Measurements from ENCODE around the gene GOLGB1. TPM values are rescaled to one million over a fixed set of nuclear protein-coding genes. Genes with fewer than 3 reads are reported as not detected.

GOLGB1 gene
- total and polyA plus RNA-seq, 10 of the 15 experiments (the other 5 are each of a cell fraction or from before 2014, with no cell fraction given): 7.4 to 34.5 (median 21.8) TPM

GRCh38 chr3:121662742-121663141 is 86.8 kb downstream of the GOLGB1 start (continued):
- no peak for TF ChIP-seq MLLT1 (IDR thresholded peaks at IDR 0.05)
- TF ChIP-seq SMARCA5 (IDR thresholded peaks at IDR 0.05): no peak
- no peak for TF ChIP-seq CTCF (IDR thresholded peaks at IDR 0.05 in 2 of 3, conservative IDR thresholded peaks at IDR 0.05 in 1 of 3; ENCODE audit: control insufficient read depth in 2 of 3, extremely low read depth in 1 of 3, insufficient read depth in 1 of 3, low read depth in 3 of 3, low read length in 3 of 3)
- no peak for TF ChIP-seq JUND (IDR thresholded peaks at IDR 0.05; ENCODE audit: low read depth, low read length)
- TF ChIP-seq RFX5 (IDR thresholded peaks at IDR 0.05; ENCODE audit: low read depth, low read length): no peak

- no peaks in the 10 kb centered on the region for H3K27me3 ChIP-seq (replicated peaks in 1 of 2; ENCODE audit: control insufficient read depth in 2 of 2, insufficient read depth in 2 of 2, low read length in 1 of 2)
- H3K27ac ChIP-seq (ENCODE audit: control insufficient read depth, insufficient read depth): peak overlapping the region; percentile 97
- 79% methylated on average over 6 of the region's 6 CpGs for WGBS (ENCODE audit: insufficient coverage, insufficient replicate concordance, low lambda C conversion rate, missing lambda C conversion rate)
- H4K20me1 ChIP-seq (ENCODE audit: control insufficient read depth, insufficient read depth): no peaks in the 10 kb centered on the region
- ChIA-PET RAD21 (ENCODE audit: unreplicated experiment) (interaction anchor here (0.8 to 1.5 kb wide), 7 partner anchors 46 to 168 kb away, joined by 3 to 7 read pairs (median 4); partner anchors contain the start of gene POLQ), SMC1A (ENCODE audit: uncharacterized antibody, unreplicated experiment) (interaction anchor here (0.7 to 4.1 kb wide), 11 partner anchors 9 to 439 kb away, joined by 3 to 18 read pairs (median 3); partner anchors contain the start of gene POLQ), CTCF (interaction anchor here (0.6 to 1.2 kb wide), 5 partner anchors 22 to 169 kb away, joined by 3 to 6 read pairs (median 5); partner anchors contain the start of gene POLQ), POLR2A (interaction anchor here (0.5 to 2.5 kb wide), 8 partner anchors 11 to 138 kb away, joined by 3 to 14 read pairs (median 4); partner anchors contain the start of genes GOLGB1 and POLQ)
- peaks cover 4 to 42% of the 10 kb centered on the region in 2 experiments for H3K36me3 ChIP-seq (ENCODE audit: control insufficient read depth in 2 of 2, insufficient read depth in 2 of 2, low read length in 1 of 2)
- H3K9ac ChIP-seq (ENCODE audit: control insufficient read depth, insufficient read depth, low read length): peak overlapping the region; percentile 75
- H3K9me3 ChIP-seq (replicated peaks; ENCODE audit: control insufficient read depth, insufficient read depth, low read length): peaks cover 1% of the 10 kb centered on the region; the same call in 2 of the 3 replicates
- ATAC-seq (no peak), FAIRE-seq (no peak), DNase-seq (ENCODE audit: low read depth, low spot score) (no peak)
- in situ Hi-C loops (cut with MboI) (no loop called here), intact Hi-C loops (cut with micrococcal nuclease; ENCODE audit: unreplicated experiment) (loop anchor here (2.0 to 10.0 kb wide), 4 partner anchors 87 to 433 kb away; partner anchors contain the start of gene GOLGB1)
- H3K4me2 ChIP-seq (ENCODE audit: control insufficient read depth, insufficient read depth): peak overlapping the region; percentile 96
- H2AFZ ChIP-seq (ENCODE audit: control insufficient read depth, low read depth, low read length): peak overlapping the region; percentile 91
- peaks cover 26% of the 10 kb centered on the region for H3K4me1 ChIP-seq (ENCODE audit: control insufficient read depth, insufficient read depth, low read length)
- H3K4me3 ChIP-seq: peak overlapping the region; percentile 61; the same call in 1 of the 2 replicates
- 0 out of 2 replicates have a peak, but pooled peaks have one; percentile 27 for TF ChIP-seq POLR2A (IDR thresholded peaks at IDR 0.05; ENCODE audit: low read depth, low read length)
- no peak for TF ChIP-seq KAT2A (conservative IDR thresholded peaks at IDR 0.05; ENCODE audit: control insufficient read depth, low read depth, low read length)
- no TSS peak for BruUV-seq (replicated peaks)
- peaks cover 34% of the 10 kb centered on the region for H3K79me2 ChIP-seq (ENCODE audit: control insufficient read depth, insufficient read depth, low read length)
Observed at GRCh38 chr3:121661376-121661775, 88.2 kb downstream of the GOLGB1 start.

Data from GM12878 (cell line).